Measurements from ENCODE around the gene ZBTB18.

DNA sequence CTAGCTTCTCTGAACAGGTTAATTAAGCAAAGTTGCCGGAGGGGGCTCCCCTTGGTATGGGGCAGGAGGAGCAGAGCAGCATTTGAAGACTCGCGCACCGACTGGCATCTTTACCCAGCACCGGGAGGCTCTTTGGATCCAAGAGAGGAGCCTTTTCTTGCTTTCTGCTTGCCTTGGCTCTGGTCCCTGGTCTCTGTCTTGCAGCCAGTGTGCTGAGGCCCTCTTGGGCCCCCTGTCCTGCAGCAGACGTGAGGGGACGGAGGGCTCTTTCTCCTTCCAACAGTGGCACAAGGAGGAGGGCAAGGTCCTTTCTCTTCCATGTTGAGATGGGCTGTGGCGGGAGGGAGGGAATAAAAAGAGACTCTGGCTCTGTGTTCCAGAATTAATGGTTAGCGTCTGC, 45.6 kb downstream of the ZBTB18 start:
- TF ChIP-seq, protein P1, sequence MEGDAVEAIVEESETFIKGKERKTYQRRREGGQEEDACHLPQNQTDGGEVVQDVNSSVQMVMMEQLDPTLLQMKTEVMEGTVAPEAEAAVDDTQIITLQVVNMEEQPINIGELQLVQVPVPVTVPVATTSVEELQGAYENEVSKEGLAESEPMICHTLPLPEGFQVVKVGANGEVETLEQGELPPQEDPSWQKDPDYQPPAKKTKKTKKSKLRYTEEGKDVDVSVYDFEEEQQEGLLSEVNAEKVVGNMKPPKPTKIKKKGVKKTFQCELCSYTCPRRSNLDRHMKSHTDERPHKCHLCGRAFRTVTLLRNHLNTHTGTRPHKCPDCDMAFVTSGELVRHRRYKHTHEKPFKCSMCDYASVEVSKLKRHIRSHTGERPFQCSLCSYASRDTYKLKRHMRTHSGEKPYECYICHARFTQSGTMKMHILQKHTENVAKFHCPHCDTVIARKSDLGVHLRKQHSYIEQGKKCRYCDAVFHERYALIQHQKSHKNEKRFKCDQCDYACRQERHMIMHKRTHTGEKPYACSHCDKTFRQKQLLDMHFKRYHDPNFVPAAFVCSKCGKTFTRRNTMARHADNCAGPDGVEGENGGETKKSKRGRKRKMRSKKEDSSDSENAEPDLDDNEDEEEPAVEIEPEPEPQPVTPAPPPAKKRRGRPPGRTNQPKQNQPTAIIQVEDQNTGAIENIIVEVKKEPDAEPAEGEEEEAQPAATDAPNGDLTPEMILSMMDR (IDR thresholded peaks at IDR 0.05) = no peak
- no peak for TF ChIP-seq EZH2 (IDR thresholded peaks at IDR 0.05)
- TF ChIP-seq EZH2phosphoT487 (IDR thresholded peaks at IDR 0.05) = no peak

Data from neural progenitor cell (in vitro differentiated cells).